Testis (tissue), 3 donors: Measurements from ENCODE around the gene PFN2. TPM values are rescaled to one million over a fixed set of nuclear protein-coding genes. Genes with fewer than 3 reads are reported as not detected.

Source experiments
- DNase-seq: peaks from one replicate; pipeline ENCODE4 v3.0.0-alpha.2; 2019
- H3K27ac ChIP-seq, 2 donors: fragments of 200-600 bp; sonication (generic); one replicate each; pipeline ENCODE4 v1.5.1; 2019
- H3K27me3 ChIP-seq: fragments of 200-600 bp; sonication (generic); one replicate; pipeline ENCODE4 v1.5.1; 2019
- H3K36me3 ChIP-seq: fragments of 200-600 bp; sonication (generic); one replicate; pipeline ENCODE4 v1.5.1; 2017; ENCODE audit warnings: low read depth; ENCODE audit errors: missing control alignments
- H3K4me1 ChIP-seq: fragments of 200-600 bp; sonication (generic); one replicate; pipeline ENCODE4 v1.5.1; 2019
- H3K4me3 ChIP-seq, 2 donors: fragments of 200-600 bp; sonication (generic); one replicate each; pipeline ENCODE4 v1.5.1; 2017 to 2019
- H3K9me3 ChIP-seq: fragments of 200-600 bp; sonication (generic); one replicate; pipeline ENCODE4 v1.5.1; 2017
- CTCF ChIP-seq, 3 experiments: fragments of 450-650 bp in 2 of 3; fragments of 200-600 bp in 1 of 3; sonication (generic) in 1 of 3; IDR thresholded peaks; one replicate each; pipeline ENCODE4 v1.5.1; 2016 to 2019; ENCODE audit warnings: antibody characterized with exemption in 3 of 3, mild to moderate bottlenecking in 2 of 3, moderate library complexity in 1 of 3
- POLR2A ChIP-seq: fragments of 450-650 bp; IDR thresholded peaks from one replicate; pipeline ENCODE4 v1.6.1; 2017; ENCODE audit warnings: antibody characterized with exemption, mild to moderate bottlenecking, moderate library complexity
- WGBS, 2 donors: methylation state at CpG; one replicate each; pipeline ENCODE4 v1.1.5; 2018; 5-methylcytosine and 5-hydroxymethylcytosine counted together
- intact Hi-C: fragments of 100-400 bp; cut with DNase I; formaldehyde crosslinking; loops from one replicate; pipeline ENCODE4 v1.15.1; 2023; ENCODE audit warnings: low total_unique reads
- polyA plus RNA-seq: library from polyadenylated mRNA; stranded (reverse); fragments of 350-450 nt; fragmentation: Illumina TruSeq; extraction: RNeasy Lipid Tissue Mini Kit (QIAGEN cat#74804); gene quantifications from one replicate; pipeline ENCODE4 v1.2.3, GENCODE V29; 2014; ENCODE audit warnings: low read depth, low replicate concordance; ENCODE audit not compliant: insufficient read depth
- small RNA-seq, 2 donors: library from RNA; depleted of rRNA; stranded (forward); fragments of <200 nt; gene quantifications; one replicate each; pipeline ENCODE3, GENCODE V24; 2016
- total RNA-seq, 2 donors: library from RNA; depleted of rRNA; stranded (reverse); fragments of >200 nt; gene quantifications; one replicate each; pipeline ENCODE4 v1.2.3, GENCODE V29; 2016

PFN2 gene
- total and polyA plus RNA-seq, 3 donors from 2014 or later = 54.3 to 69.1 (median 63.8) TPM

GRCh38 chr3:149917124-149917667, 53.5 kb downstream of the PFN2 start:
- TF ChIP-seq POLR2A (no peak), CTCF (IDR thresholded peaks at IDR 0.05) (no peak)
- Histone ChIP-seq H3K4me1 (no peaks in the 10 kb centered on the region), H3K4me3 (no peak overlapping the region), H3K27me3 (no peaks in the 10 kb centered on the region), H3K36me3 (no peaks in the 10 kb centered on the region), H3K9me3 (no peaks in the 10 kb centered on the region), H3K27ac (no peak overlapping the region)
- intact Hi-C loops = no loop called here
- no peak for DNase-seq
- 66 to 80% methylated on average over 5 of the region's 5 CpGs for WGBS, 2 donors

Small RNAs within 50 kb of the gene (small RNA-seq; reads per million reads assigned to genes)
- gene RNU6-720P = 0 reads per million in 2 donors

Other genes with a start within 250 kb of the PFN2 start
- 10 to 100 TPM; 21.8 to 27.7 TPM for gene COMMD2, start 218.4 kb downstream of the PFN2 start, total RNA-seq
- gene COMMD2, start 218.4 kb downstream of the PFN2 start, polyA plus RNA-seq = 19.9 TPM
- gene ANKUB1, start 178.3 kb downstream of the PFN2 start, total RNA-seq = 1 to 10 TPM in 1 of 2 donors, under 1 TPM in 1; 0.56 to 3.3 TPM
- 2.5 TPM for gene ANKUB1, start 178.3 kb downstream of the PFN2 start, polyA plus RNA-seq
- gene RNF13, start 157.7 kb downstream of the PFN2 start, total RNA-seq = 10 to 100 TPM; 81.8 to 85.0 TPM
- 41.7 TPM for gene RNF13, start 157.7 kb downstream of the PFN2 start, polyA plus RNA-seq